HG02973 (cell line): ENCODE measurements around the gene CDH15.
"Not testable (repeated sequence)": the region's sequence is repeated elsewhere in the genome, so short reads cannot be mapped to it uniquely, and the experiment has no call there.

Experiments used
- ATAC-seq: cut with Tn5 transposase; IDR thresholded peaks from one replicate; pipeline ENCODE4 v1.9.1; 2021; ENCODE audit warnings: moderate library complexity; ENCODE audit not compliant: unreplicated experiment

The CDH15 gene

DNA sequence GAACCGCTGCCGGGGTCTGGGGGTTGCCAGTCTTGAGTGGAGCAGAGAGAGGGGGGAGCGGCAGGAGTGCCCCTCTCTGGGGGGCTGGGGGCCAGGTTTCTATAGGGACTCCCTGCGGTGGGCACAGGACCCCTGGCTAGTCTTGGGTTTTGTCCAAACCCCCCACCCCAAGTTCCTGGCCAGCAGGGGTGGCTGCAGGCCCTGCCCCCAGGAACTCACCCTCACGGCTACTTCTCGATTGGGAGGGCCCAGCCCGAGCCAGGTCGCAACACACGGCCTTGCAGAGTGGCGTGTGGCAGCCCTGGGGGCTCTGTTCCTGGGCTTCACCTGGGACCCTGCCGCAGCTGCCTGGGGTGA lies 601 bp downstream of the CDH15 start:
- no peak for ATAC-seq

DNA sequence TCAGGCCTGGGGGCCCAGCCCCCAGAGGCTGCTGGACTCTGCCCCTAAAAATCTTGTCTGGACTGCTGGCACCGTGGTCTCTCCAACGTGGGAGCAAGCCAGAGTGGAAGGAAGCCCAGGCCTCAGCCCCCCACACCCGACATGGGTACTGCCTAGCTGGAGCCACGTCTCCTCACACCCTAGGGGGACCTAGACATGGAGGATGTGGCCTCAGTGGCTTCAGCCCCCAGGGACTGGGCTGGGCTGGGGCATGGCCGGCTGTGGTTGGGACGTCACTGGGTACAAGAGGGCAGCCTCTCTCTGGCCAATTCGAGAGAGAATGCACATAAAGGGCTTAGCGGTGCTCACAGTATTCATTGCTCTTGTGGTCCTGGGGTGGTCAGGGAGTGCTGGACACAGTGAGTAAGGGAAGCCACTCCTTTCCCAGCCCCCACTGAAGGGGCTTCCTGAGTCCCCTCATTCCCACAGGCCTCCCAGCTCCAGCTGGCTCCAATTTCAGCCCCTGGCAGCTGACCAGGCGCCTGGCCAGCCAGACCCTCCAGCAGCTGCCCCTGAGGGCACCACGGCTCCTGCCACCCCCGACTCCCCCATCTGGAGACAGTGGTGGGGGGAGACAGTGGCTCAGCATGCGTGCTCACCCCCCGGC lies 1.1 kb downstream of the CDH15 start:
- no peak for ATAC-seq

DNA sequence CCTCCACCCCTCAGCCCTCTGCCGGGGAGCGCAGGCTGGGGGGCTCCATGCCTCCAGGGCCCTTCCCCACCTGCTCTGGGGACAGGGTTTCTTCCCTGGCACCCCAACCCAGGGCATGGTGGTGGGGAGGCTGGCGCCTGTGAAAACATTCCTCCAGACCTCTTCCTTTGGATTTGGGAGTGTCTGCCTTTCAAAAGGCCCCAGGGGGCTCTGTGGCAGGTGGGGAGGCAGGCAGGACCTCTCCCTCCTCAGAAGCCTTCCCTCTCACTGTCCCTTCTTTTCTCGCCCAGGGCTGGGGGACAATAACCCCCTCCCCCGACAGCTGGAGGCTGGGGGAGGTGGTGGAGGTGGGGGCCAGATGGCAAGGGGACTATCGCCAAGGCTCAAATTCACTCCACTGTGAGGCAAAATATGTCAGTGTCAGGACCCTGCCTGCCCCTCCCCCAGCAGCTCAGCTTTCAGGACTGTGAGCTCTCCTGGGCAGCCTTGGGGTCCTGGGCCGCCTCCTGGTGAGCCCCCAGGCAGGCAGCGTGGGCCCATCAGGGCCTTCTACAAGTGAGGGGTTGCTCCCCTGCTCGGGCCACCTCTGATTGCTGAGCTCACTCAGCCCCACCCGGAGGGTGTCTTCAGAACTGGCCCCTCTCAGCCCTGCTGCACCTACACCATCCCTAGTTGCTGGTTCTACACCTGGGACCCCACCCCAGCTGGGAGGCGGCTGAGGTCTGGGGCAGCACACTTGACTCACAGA lies 1.8 kb downstream of the CDH15 start:
- no peak for ATAC-seq

DNA sequence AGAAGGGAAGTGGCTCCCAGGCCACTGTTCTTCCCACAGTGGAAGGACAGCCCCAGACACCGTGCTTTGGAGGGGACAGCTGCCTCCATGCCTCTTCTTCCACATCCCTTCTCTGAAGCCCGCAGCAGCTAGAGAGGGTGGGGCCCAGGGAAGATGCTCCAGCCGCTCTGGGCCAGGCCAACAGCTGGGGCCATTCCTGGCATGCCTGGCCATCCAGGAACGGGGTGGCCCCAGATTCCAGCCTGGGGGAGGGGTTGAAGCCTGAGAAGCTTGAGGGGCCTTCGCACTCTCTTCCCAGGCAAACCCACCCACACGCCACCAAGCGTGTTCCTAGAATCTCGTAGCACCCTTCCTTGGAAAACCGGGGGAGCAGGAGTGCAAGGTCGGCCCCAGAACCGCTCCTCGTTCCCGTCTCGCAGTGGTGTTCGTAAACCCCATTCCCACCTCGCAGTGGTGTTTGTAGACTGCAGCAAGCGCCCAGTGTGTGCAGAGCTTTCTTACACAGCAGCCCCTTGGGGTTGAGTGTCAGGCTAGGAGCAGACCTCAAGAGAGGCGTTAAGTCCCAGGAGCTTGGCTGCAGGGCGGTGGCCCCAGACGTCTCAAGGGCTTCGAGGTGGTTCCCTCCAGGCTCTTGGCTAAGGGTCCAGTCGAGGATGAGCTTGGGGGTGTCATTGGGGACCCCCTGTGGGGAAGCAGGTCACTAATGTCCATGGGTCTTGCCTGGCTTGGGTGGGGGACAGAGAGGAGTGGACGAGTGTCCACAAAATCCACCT lies 2.7 kb downstream of the CDH15 start:
- no peak for ATAC-seq

DNA sequence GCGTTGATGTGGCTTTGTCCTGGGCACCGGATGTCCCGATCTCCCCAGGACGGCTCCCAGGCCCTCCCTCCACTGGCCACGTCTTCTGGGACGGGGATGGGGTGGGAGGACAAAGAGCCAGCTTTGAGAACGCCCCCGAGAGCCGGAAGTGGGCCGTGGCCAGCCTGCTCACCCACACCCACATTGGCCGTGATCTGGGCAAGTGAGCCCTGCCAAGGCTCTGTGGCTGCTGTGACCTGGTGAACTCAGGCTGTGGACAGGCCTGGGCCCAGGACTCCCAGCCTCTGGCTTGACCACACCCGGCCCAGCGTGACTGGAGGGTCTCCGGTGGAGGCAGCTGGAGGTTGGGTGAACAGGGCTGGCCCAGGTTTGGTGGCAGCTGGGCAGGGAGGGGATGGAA lies 3.3 kb downstream of the CDH15 start:
- ATAC-seq = no peak

DNA sequence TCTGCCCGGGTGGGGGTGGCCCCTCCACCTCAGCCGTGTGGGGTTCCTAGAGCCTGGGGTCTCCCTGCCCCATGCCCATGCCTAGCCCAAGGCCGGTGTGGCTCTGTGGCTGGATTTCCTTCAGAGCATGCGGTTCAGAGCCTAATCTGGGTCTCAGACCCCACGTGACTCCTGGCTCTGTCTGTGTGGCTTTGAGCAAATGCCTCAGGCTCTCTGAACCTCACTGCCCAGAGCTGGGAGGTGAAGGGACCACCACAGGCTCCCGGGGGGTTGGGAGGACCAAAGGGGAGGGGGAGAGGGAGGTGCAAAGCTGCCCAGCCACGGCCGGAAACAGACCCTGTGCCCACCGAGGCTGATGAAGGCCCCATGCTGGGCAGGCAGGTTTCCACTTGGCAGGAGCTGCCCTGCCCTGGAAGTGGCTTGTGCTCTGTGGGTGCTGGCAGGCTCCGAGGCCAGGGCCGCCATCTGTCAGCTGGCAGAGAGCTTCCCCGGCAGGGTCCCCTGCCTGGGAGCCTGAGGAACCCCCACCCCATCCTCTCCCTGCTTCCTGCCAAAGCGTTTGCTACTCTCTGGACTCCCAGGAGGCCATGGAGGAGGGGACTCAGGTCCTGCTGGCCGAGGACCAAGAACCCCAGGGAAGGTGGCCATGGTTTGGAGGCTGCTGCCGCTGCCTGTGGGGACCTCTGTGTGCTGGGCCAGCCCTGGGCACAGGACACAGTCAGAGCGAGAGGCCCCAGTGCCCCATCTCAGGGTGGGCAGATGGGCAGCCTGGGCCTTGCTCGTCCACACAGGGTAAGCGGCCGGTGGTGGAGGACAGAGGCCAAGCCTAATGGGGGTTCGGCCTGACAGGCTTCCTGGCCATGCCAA lies 4.0 kb downstream of the CDH15 start:
- no peak for ATAC-seq

DNA sequence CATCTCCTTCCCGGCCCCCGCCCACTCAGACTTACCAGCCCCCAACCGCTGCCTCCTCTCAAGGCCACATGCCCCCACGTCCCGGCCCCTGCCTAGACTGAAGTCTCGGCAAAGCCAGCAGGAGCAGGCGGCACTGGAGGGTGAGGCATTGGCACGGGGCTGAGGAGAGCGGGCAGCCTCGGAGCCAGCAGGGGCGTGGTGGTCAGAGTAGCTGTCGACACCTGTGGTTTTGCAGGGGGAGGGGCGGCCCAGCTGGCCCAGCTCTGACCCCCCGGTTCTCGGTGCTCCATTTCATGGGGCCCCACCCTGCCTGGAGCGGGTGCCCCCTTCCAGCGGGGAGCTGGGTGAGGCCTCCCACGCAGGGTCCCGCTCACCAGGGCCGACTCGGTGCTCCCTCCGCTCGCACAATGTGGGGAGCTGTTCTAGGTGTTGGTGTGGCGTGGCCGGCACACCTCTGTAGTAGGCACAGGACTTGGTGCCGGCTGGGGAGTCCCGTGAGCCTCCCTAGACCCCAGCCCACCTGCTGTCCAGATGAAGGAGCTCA lies 4.7 kb downstream of the CDH15 start:
- ATAC-seq = no peak

DNA sequence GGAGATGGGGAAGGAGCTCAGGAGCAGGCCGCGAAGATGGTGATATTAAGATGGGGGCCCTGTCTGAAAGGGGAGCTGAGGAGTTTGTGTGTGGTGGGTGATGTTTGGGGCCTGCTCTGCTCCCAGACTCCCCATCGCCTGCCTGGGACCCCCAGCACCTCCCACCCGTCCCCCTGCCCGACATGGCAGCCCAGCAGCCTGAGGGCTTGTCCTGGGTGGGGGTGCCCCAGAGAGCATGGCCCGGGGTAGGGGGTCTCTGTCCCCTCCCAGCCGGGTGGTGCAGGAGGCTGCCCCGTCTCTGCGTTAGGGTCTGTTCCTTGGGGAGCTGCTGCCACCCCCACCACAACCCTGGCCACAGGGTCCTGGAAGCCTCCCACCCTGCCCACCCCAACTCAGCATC lies 5.2 kb downstream of the CDH15 start:
- no peak for ATAC-seq

DNA sequence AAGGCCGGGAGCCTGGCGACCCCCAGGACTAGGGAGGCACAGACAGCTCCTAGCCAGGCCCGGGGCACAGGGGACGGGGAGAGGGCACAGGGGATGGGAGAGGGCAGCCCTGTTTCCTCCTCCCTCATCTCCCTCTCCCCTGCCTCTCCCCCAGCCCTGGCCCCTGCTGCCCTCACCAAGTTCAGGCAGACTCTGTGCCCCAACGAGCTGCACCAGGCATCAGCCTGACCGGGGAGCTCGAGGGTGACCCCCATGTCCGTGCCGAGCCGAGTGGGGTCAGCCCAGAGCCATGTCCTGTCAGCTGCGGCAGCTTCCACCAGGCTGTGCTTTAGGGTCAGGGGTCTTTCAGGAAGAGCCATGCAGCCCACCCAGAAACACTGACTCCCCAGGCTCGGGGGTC lies 6.0 kb downstream of the CDH15 start:
- ATAC-seq = no peak

DNA sequence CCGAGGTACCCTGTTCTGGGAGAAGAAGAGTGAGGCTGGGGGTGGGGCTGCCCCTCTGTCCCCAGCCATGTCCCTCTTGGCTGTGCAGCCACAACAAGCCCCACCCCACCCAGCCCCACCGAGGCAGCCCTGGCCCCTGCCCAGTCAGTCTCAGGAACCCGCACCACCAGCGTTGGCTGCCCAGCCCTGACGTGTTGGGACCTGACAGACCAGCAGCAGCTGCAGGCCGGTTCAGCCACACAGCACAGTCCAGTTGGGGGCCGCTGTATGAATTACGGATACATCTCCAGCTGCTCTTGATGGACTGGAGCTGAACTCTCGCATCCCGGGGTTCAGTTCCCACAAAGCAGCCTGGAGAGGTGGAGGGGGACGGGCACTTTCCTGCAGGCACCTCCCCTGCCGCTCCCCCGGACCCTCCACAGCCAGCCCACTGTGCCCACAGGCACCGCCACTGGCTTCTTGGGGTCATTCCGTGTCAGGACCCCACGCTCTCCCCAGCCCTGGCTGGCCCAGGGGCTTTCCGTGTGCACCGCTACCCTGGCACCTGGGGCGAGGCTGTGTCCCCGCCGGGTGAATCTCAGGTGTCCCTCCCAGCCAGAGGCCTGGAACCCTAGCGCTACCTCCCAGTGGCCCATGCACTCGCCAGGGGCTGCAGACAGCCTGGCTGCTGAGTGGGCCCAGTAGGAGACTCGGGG lies 7.1 kb downstream of the CDH15 start:
- no peak for ATAC-seq

DNA sequence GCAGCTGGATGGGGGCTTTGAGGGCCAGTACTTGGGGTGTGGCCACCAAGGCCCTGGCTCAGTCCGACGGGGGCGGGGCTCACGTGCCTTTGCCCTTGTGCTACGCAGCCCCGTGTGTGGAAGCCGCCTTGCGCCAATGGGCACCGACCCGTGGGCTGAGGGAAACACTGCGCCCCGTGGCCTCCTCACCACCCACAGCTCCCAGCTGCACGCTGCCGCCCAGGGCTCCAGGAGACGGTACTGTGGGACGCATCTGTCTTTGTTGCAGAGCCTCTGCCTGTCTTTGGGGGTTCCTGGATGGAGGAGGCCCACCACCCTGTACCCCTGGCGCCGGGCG lies 7.6 kb downstream of the CDH15 start:
- no peak for ATAC-seq

DNA sequence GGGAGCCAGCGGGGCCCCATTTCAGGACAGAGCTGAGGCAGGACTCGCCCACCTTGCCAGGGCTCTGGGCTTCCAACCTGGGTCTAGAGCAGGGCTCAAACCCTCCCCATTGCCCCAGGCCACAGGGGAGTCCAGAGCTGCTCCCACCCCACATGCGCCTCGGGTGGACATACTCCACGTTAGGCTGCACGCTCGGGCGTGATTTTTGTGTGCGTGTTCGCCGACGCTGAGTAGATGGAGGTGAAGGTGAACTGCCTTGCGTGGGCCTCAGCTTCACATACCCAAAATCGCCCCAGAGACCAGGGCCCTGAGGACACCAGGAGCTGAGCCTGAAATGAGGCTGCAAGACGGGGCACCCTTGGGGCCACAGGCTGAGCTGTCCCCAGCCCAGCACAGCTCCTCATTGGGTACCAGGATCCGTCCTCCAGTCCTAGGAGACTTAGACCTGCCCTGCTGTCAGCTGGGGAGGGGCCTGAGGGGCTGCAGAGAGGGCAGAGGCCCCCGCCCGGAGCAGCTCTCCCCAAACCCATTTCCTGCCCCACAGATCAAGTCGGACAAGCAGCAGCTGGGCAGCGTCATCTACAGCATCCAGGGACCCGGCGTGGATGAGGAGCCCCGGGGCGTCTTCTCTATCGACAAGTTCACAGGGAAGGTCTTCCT lies 8.2 kb downstream of the CDH15 start:
- ATAC-seq = no peak

DNA sequence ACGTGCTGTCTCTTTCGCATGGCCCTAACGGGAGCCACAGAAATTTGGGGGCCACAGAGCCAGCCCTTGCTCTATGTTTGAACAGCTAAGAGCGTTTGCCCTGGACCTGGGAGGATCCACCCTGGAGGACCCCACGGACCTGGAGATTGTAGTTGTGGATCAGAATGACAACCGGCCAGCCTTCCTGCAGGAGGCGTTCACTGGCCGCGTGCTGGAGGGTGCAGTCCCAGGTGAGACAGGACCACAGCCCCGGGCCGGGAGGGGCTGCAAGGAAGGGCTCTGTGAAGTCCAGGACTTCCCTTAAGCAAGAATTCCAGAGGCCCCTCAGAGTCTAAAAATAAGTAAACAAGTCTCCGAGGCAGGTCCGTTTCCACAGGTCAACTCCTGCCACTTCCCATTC lies 11.9 kb downstream of the CDH15 start:
- ATAC-seq = no peak

DNA sequence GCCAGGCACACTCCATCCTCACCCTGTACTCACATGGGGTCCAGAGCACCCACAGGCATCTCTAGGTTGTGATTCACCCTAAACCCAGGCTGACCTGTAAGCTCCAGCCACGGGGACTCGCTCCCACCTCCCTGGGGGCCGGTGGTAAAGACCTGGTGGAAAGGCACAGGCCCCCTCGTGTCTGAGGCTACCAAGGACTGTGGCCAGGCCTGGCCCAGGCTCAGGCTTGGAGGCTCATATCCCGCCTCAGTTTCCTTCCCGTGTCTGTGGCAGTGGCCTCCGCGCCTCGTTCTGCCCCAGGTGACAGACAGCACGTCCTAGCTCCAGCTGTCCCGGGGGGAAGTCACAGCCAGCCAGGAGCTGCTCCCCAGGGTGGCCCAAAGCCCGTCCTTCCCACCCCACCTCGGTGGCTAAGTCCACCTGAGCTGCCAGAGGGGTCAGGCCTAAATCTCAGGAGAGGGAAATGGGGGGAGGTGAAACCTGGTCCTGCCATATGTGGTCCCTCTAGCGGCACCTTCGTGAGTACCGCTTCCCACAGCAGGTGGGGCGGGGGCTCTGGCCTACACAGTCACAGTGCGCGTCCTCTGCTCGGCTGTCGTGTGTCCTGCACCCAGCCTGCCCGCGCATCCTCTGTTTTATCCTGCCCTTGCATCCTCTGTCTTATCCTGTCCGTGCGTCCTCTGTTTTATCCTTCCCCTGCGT lies 12.6 kb downstream of the CDH15 start:
- no peak for ATAC-seq

DNA sequence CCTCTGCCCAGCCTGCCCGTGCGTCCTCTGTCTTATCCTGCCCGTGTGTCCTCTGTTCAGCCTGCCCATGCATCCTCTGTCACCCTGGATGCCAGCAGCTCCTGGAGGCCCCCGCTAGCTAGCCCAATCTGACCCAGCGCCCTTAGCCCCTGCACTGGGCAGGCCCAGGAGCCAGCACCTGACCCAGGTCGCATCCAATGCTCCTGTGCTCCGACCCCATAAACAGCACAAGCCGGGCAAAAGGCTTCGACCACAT lies 13.1 kb downstream of the CDH15 start:
- ATAC-seq = no peak

DNA sequence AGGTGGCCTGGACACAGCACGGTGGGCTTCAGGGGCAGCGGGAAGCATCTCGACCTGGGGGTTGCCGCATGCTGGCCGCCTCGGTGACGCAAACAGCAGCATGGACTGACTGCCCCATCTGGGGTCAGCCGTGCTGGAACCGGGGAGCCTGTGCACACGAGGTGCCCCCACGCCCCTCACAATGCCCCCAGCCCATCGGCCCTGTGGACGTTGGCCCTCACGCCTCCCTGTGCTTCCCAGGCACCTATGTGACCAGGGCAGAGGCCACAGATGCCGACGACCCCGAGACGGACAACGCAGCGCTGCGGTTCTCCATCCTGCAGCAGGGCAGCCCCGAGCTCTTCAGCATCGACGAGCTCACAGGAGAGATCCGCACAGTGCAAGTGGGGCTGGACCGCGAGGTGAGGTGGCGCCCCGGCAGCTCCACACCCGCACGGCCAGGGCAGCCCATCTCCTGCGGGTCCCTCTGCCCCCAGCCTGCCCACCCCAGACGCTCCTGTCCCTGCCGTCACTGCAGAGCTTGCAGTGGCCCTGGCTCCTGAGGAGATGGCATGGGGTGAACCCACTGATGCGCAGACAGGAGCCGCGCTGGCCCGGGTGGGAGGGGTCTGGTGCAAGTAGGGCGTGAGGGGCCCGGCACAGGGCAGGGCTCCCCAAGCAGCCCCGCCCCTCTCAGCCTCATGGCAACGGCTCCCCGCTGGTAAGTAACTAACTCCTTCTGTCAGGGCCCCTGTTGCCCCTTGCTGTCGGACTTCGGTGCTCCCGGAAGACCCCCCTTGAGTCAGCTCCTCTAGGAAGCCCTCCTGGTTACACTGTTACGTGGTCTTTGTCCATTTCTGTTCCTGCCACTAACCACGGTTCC lies 13.6 kb downstream of the CDH15 start:
- ATAC-seq = no peak

DNA sequence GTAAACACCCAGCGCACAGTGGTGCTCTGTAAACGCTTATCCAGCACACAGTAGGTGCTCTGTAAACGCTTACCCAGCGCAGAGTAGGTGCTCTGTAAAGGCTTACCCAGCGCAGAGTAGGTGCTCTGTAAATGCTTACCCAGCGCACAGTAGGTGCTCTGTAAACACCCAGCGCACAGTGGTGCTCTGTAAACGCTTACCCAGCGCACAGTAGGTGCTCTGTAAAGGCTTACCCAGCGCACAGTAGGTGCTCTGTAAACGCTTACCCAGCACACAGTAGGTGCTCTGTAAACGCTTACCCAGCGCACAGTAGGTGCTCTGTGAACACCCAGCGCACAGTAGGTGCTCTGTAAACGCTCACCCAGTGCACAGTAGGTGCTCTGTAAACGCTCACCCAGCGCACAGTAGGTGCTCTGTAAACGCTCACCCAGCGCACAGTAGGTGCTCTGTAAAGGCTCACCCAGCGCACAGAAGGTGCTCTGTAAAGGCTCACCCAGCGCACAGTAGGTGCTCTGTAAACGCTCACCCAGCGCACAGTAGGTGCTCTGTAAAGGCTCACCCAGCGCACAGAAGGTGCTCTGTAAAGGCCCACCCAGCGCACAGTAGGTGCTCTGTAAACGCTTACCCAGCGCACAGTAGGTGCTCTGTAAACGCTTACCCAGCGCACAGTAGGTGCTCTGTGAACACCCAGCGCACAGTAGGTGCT lies 14.5 kb downstream of the CDH15 start:
- ATAC-seq = not testable (repeated sequence)

DNA sequence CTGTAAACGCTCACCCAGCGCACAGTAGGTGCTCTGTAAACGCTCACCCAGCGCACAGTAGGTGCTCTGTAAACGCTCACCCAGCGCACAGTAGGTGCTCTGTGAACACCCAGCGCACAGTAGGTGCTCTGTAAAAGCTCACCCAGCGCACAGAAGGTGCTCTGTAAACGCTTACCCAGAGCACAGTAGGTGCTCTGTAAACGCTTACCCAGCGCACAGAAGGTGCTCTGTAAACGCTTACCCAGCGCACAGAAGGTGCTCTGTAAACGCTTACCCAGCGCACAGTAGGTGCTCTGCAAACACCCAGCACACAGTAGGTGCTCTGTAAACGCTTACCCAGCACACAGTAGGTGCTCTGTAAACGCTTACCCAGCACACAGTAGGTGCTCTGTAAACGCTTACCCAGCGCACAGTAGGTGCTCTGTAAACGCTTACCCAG lies 15.1 kb downstream of the CDH15 start:
- not testable (repeated sequence) for ATAC-seq
